Effector memory CD8-positive, alpha-beta T cell (primary cell): Measurements from ENCODE around the gene INTS7.

Experiments used
- ATAC-seq: fragments of 150-1000 bp; cut with Tn5 transposase; replicated peaks from 2 replicates; pipeline ENCODE4 v1.10.0; 2021; ENCODE audit warnings: mild to moderate bottlenecking, moderate library complexity
- DNase-seq, 3 experiments: peaks; one replicate each; pipeline ENCODE4 v3.0.0; 2021
- H3K27ac Mint-ChIP-seq, 2 donors: one replicate each; pipeline ENCODE4 v1.8.0; 2022; ENCODE audit warnings: mild to moderate bottlenecking in 2 of 2, mixed read lengths in 2 of 2, moderate library complexity in 2 of 2
- H3K27me3 Mint-ChIP-seq, 2 donors: one replicate each; pipeline ENCODE4 v1.8.0; 2022; ENCODE audit warnings: mixed read lengths in 2 of 2
- H3K36me3 Mint-ChIP-seq: one replicate; pipeline ENCODE4 v1.8.0; 2022; ENCODE audit warnings: mild to moderate bottlenecking, moderate library complexity, mixed read lengths; ENCODE audit not compliant: insufficient read depth
- H3K4me1 Mint-ChIP-seq, 2 donors: one replicate each; pipeline ENCODE4 v1.8.0; 2022; ENCODE audit warnings: low read depth in 2 of 2, mixed read lengths in 2 of 2
- H3K4me3 Mint-ChIP-seq, 2 donors: one replicate each; pipeline ENCODE4 v1.8.0; 2022; ENCODE audit warnings: mild to moderate bottlenecking in 2 of 2, mixed read lengths in 2 of 2, moderate library complexity in 2 of 2
- H3K9me3 Mint-ChIP-seq, 2 donors: one replicate each; pipeline ENCODE4 v1.8.0; 2022; ENCODE audit warnings: mixed read lengths in 2 of 2

The INTS7 gene

DNA sequence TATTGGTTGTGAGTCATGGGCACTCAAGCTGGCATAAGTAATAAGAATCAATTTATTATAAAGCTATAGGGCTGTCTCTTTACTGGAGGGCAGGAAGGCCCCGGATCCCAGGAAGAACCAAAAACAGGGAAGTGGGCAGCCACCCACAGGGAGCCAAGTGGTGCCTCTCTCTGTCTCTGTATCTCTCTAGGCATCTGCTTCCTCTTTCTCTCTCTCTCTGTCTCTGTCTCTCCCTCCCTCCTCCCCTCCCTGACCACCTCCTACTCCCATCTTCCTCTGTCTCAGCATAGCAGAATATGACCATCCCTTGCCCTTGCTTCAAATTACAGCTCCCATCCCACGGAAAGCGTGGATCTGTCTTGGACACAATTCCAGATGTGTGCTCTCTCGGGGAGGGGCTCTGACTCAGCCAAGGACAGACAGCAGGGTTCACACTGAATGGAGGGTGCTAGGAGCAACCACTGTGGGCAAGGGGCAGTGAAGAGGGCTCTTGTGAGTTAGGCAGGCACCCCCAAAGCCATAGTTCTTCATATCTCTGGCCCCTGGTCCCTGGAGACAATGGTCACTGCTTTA lies 124.4 kb downstream of the INTS7 start:
- no peak for ATAC-seq
- H3K27ac Mint-ChIP-seq: no peak overlapping the region
- no peaks in the 10 kb centered on the region for H3K9me3 Mint-ChIP-seq
- H3K4me3 Mint-ChIP-seq: no peak overlapping the region
- peaks cover 25 to 53% of the 10 kb centered on the region in 2 donors for H3K27me3 Mint-ChIP-seq
- no peak for DNase-seq
- H3K36me3 Mint-ChIP-seq: no peaks in the 10 kb centered on the region
- no peaks in the 10 kb centered on the region for H3K4me1 Mint-ChIP-seq

DNA sequence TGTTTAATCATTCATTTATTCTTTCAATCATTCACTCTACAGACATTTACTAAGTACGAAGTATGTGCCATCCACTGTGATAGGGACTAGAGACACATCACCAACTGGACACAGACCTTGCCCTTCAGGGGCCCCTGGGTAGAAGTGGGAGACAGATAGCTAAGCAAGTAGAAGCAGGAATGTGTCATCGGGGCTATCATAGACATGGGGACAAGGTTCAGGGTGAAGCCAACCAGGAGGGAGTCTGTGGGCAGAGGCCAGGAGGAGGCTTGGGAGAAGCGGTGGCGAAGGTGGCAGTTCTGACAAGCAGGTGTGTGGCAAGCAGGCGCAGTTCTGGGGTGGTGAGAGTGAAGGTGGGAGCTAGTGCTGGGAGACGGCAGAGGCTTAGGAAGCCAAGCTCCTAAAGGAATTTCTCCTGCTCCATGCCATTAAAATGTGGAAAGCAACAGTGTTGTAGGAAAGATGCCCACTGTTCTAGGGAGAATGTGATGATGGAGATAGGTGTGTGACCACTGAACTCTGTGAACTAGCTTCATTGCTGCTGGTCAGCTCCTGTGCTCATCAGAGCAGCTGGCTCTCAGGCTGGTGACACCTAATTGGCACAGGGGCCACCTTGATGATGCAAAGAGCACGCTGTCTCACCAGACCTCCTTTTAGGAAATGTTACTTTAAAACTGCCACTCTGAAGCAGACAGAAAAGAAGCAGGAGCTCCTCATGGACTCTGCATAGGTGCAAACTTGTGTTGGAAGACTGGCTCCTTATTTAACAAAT lies 125.1 kb downstream of the INTS7 start:
- Mint-ChIP-seq H3K4me1 (no peaks in the 10 kb centered on the region), H3K4me3 (no peak overlapping the region), H3K27ac (no peak overlapping the region), H3K36me3 (no peaks in the 10 kb centered on the region), H3K9me3 (no peaks in the 10 kb centered on the region), H3K27me3 (peaks cover 25 to 46% of the 10 kb centered on the region in 2 donors)
- ATAC-seq: no peak
- DNase-seq: no peak

DNA sequence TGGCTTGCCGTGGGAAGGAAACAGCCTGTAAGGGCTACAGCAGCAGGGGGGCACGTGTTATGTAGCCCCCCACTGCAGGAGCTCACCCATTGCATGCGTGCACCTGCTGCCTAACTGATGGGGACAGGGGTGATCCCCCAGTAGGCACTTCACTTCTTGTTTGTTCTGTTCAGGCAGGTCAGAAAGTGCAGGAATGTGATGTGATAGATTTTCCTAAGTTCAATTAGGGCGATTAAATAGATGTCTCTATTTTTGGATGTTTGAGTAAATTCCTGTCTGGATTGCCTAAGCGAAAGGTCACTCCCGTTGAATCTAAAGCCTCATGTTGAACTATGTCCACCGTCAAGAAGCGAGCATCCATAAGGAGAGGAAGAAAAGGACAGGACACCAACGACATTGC lies 126.0 kb downstream of the INTS7 start:
- Mint-ChIP-seq H3K27ac (no peak overlapping the region), H3K4me1 (no peaks in the 10 kb centered on the region), H3K36me3 (no peaks in the 10 kb centered on the region), H3K27me3 (peaks cover 25 to 46% of the 10 kb centered on the region in 2 donors), H3K4me3 (no peak overlapping the region), H3K9me3 (no peaks in the 10 kb centered on the region)
- DNase-seq (no peak), ATAC-seq (no peak)

DNA sequence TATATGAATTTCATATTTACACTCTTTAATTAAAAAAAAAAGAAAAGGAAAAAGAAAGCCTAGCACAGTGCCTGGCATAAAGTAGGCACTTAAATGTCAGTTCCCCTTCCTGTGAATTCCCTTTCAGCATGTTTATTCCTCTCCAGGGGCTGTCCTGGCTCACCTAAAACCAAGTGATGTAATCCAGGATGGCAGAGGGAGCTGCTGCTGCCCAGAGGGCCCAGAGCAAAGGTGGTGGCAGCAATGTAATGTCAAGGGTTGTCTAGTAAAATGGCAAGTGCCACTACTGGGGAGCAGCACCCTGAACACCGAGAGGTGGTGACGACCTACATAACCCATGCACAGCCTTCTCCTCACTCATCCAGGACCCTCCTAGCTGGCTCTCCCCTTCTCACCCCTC lies 126.4 kb downstream of the INTS7 start:
- no peaks in the 10 kb centered on the region for H3K36me3 Mint-ChIP-seq
- ATAC-seq: no peak
- H3K4me1 Mint-ChIP-seq: no peaks in the 10 kb centered on the region
- H3K9me3 Mint-ChIP-seq: no peaks in the 10 kb centered on the region
- DNase-seq: no peak
- no peak overlapping the region for H3K27ac Mint-ChIP-seq
- no peak overlapping the region for H3K4me3 Mint-ChIP-seq
- H3K27me3 Mint-ChIP-seq: peaks cover 25 to 46% of the 10 kb centered on the region in 2 donors

DNA sequence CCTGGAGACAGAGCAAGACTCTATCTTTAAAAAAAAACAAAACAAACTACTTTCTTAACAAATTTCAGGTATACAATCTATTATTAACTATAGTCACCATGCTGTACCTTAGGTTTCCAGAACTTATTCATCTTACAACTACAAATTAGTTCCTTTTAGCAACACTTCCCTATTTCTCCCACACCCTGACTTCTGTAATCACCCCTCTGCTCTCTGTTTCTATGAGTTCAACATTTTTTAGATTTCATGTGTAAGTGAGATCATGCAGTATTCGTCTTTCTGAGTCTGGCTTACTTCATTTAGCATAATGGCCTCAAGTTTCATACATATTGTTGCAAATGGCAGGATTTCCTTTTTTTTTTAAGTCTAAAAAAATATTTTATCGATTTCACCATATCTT lies 126.9 kb downstream of the INTS7 start:
- no peak overlapping the region for H3K4me3 Mint-ChIP-seq
- no peaks in the 10 kb centered on the region for H3K4me1 Mint-ChIP-seq
- H3K36me3 Mint-ChIP-seq: no peaks in the 10 kb centered on the region
- H3K9me3 Mint-ChIP-seq: no peaks in the 10 kb centered on the region
- ATAC-seq (no peak), DNase-seq (no peak)
- H3K27me3 Mint-ChIP-seq: peaks cover 25 to 45% of the 10 kb centered on the region in 2 donors
- H3K27ac Mint-ChIP-seq: no peak overlapping the region

DNA sequence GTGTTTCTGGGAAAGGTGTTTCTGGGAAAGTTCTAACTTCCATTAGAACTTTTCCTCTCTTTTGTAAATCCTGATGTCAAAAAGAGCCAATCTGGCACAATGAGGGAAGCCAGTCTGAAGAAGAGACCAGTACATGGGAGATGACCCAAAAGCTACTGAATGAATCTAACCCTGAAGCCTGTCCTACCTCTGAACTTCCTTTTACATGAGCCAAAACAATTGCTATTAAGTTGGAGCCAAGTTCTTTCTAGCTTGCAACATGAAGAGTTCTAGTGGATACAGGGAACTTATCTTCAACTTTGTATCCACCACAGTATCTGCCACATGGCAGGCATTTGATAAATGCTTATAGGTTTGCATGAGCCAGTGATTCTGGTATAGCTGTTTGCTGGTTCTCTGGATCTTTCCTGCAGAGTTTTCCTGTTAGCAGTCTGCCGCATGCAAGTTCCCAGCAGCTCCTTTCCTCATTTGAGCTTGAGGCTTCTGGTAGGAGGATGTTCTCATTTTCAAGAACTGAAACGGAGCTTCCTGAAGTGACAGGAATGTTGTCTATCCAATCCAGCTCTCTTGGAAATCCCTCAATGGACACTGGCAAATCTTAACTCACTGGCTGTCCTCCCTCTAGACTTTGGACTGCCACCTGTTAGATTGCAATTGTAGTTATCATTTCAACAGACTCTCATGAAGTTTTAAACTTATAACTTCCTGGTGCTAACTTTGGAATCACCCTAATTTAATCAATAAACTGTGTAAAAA lies 131.7 kb downstream of the INTS7 start:
- Mint-ChIP-seq H3K4me1 (no peaks in the 10 kb centered on the region), H3K36me3 (no peaks in the 10 kb centered on the region), H3K27me3 (no peaks in the 10 kb centered on the region), H3K9me3 (no peaks in the 10 kb centered on the region), H3K27ac (no peak overlapping the region), H3K4me3 (no peak overlapping the region)
- DNase-seq (no peak), ATAC-seq (no peak)

DNA sequence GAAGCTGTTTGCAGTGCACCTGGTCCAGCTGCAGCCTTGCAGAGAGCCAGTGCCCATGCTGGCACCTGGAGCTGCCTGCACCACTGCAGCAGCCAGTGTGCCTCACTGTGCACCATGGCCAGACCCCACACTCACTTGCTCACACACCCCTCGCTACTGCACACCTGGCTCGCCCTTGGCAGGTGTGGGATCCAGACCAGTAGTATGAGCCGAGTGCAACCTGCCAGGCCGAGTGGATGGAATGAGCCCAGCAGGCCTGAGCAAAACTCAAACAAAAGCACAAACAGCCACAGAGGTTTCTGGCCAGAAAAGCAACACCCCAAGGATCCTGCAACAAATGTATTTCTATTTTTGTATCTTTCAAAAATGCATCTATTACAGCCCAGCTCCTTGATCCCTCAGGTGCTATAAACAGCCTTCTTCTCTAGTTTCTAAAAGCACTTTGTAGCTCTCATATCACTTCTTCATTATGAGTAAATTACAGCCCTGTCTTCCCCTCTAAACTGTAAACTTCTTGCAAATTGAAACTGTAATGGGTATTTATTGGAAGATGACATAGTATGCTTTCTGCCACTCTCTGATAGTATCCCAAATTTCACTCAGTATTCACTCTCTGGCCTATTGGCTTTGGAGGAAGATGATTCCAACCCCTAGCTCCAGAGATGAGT lies 132.6 kb downstream of the INTS7 start:
- Mint-ChIP-seq H3K36me3 (no peaks in the 10 kb centered on the region), H3K4me1 (no peaks in the 10 kb centered on the region), H3K9me3 (no peaks in the 10 kb centered on the region), H3K27me3 (no peaks in the 10 kb centered on the region), H3K4me3 (no peak overlapping the region), H3K27ac (no peak overlapping the region)
- ATAC-seq (no peak), DNase-seq (no peak)

DNA sequence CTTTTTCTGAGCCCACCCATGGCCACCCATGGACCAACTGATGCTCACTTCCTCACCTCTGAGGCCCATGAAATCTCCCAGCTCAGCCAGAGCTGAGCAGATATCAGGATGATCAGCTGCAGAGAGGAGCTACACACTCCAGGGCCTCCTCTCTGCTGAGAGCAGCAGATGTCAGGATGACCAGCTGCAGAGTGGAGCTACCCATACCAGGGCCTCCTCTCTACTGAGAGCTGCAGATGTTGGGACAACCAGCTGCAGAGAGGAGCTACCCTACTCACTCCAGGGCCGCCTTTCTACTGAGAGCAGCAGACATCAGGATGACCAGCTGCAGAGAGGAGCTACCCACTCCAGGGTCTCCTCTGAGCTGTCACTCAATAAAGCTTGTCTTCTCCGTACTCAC lies 133.4 kb downstream of the INTS7 start:
- Mint-ChIP-seq H3K27me3 (peaks cover 0 to 5% of the 10 kb centered on the region in 2 donors), H3K36me3 (no peaks in the 10 kb centered on the region), H3K9me3 (no peaks in the 10 kb centered on the region), H3K27ac (no peak overlapping the region), H3K4me3 (no peak overlapping the region), H3K4me1 (no peaks in the 10 kb centered on the region)
- ATAC-seq (no peak), DNase-seq (no peak)

DNA sequence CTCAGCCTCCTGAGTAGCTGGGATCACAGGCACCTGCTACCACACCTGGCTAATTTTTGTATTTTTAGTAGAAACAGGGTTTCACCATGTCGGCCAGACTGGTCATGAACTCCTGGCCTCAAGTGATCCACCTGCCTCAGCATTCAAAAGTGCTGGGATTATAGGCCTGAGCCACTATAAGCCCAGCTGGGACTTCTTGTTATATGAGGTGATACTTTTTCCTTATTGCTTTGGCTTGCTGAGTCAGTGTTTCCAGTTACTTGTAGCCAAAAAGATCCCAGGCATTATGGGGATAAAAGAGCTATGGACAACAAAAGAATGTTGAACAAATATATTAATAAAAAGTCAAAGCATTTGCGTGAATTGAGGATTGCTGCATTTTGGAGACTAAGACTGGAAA lies 134.9 kb downstream of the INTS7 start:
- H3K27me3 Mint-ChIP-seq: peaks cover 4 to 6% of the 10 kb centered on the region in 2 donors
- DNase-seq (no peak), ATAC-seq (no peak)

DNA sequence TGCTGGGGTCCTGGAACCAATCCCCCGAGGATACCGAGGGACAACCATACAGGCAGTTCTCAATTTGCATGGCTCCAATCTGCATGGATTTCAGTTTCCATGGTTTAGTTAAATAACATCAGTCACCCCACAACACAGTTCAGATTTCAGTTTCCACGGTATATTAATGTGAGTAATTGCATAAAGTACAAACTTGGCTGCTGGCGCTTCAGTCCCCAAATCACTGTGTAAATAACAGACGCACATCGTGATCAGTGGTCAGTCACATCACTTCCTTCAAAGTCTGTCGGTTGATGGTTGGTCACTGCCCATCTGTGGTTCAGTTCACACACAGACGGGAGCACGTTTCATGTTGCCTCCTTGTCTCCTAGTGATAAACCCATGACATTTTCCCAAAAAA lies 138.4 kb downstream of the INTS7 start:
- peaks cover 6 to 10% of the 10 kb centered on the region in 2 donors for H3K27me3 Mint-ChIP-seq
- no peaks in the 10 kb centered on the region for H3K9me3 Mint-ChIP-seq
- no peak for ATAC-seq
- DNase-seq: no peak
- no peaks in the 10 kb centered on the region for H3K36me3 Mint-ChIP-seq
- H3K4me3 Mint-ChIP-seq: no peak overlapping the region
- no peak overlapping the region for H3K27ac Mint-ChIP-seq
- peaks cover 0 to 2% of the 10 kb centered on the region in 2 donors for H3K4me1 Mint-ChIP-seq

More for the DNA sequence above, 134.9 kb downstream of the INTS7 start:
- no peak overlapping the region for H3K4me3 Mint-ChIP-seq
- no peaks in the 10 kb centered on the region for H3K4me1 Mint-ChIP-seq
- H3K9me3 Mint-ChIP-seq: no peaks in the 10 kb centered on the region
- H3K27ac Mint-ChIP-seq: no peak overlapping the region
- H3K36me3 Mint-ChIP-seq: no peaks in the 10 kb centered on the region

DNA sequence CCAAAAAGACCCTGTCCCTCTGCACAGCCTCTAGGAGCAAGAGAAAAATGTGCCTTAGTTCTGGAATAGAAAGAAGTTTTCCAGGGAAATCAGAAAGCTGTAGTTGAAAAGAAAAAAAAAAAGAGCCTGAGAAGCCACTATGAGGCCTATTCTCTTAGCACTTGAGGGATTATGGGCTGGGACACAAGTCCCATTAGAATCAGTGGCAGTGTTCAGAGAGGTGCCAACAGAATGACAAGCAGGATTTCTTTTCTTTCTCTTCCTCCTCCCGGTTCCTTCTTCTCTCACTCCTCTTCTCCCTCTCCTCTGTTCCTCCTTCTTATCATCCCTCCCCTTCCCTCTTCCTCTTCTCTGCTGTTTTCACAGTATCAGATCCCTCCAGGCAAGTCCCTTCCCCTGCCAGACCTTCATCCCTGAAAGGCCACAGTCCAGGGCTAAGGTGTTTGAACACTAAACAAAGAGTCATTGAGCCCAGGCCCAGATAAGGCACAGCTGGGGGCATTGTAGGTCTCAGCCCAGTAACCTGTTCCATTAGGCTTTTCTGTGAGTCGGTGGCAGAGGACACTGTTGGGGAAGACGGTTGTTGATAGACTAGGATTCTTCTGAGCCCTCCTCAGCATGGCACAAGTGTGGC lies 140.1 kb downstream of the INTS7 start:
- H3K27ac Mint-ChIP-seq: peak overlapping the region in 1 of 2 donors; percentile 32
- no peak for ATAC-seq
- H3K27me3 Mint-ChIP-seq: peaks cover 6 to 10% of the 10 kb centered on the region in 2 donors
- H3K4me3 Mint-ChIP-seq: no peak overlapping the region
- no peaks in the 10 kb centered on the region for H3K36me3 Mint-ChIP-seq
- peaks cover 0 to 2% of the 10 kb centered on the region in 2 donors for H3K4me1 Mint-ChIP-seq
- DNase-seq: no peak
- no peaks in the 10 kb centered on the region for H3K9me3 Mint-ChIP-seq

DNA sequence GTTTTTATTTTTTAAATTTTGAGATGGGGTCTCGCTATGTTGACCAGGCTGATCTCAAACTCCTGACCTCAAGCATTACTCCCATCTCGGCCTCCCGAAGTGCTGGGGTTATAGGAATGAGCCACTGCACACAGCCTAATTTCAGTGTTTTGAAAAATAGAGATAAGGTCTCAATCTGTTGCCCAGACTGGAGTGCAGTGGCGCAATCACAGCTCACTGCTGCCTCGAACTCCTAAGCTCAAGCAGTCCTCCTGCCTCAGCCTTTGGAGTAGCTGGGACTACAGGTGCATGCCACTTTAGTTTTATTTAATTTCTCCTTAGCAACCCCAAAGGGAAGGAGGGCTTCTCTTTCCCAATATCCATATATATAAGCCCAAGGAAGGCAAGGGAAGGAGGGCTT lies 141.0 kb downstream of the INTS7 start:
- Mint-ChIP-seq H3K27me3 (peaks cover 6 to 10% of the 10 kb centered on the region in 2 donors), H3K4me3 (no peak overlapping the region), H3K36me3 (no peaks in the 10 kb centered on the region), H3K4me1 (peaks cover 0 to 2% of the 10 kb centered on the region in 2 donors), H3K9me3 (no peaks in the 10 kb centered on the region), H3K27ac (no peak overlapping the region)
- DNase-seq: no peak
- no peak for ATAC-seq

DNA sequence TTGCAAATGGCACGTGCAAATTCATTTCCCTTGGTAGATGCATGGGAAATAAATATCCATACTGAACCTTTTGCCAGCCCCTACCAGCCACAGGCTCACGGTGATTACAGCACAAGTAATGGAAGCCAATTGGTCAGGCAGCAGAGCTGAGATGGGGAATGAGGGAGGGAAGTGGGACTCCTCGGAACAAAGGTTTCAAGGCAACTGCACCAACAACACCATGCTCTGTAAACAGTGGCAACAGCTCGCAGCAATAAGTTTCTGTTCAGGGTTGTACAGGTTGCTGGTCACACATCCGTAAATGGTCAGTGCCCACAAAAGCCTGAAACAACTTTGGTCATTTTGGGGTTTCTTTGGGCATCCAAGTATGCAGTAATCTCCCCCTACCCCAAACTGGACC lies 142.1 kb downstream of the INTS7 start:
- DNase-seq (no peak), ATAC-seq (no peak)
- Mint-ChIP-seq H3K27ac (no peak overlapping the region), H3K36me3 (no peaks in the 10 kb centered on the region), H3K27me3 (peaks cover 8 to 10% of the 10 kb centered on the region in 2 donors), H3K4me1 (peaks cover 0 to 2% of the 10 kb centered on the region in 2 donors), H3K9me3 (no peaks in the 10 kb centered on the region), H3K4me3 (no peak overlapping the region)
